HUES48 (cell line): ENCODE data around the gene GLI3.

Experiments
- H3K27ac ChIP-seq: one replicate; pipeline ENCODE4 v1.7.0; 2013; ENCODE audit warnings: low read depth, low read length, inconsistent platforms
- H3K27me3 ChIP-seq: 2 replicates; pipeline ENCODE4 v1.6.1; 2013; ENCODE audit warnings: mild to moderate bottlenecking, low read length; ENCODE audit not compliant: control insufficient read depth, insufficient read depth
- H3K36me3 ChIP-seq: 2 replicates; pipeline ENCODE4 v1.6.1; 2013; ENCODE audit warnings: low read length; ENCODE audit not compliant: control insufficient read depth, insufficient read depth
- H3K4me1 ChIP-seq: 2 replicates; pipeline ENCODE4 v1.6.1; 2013; ENCODE audit warnings: mild to moderate bottlenecking, low read length; ENCODE audit not compliant: control insufficient read depth, insufficient read depth
- H3K4me3 ChIP-seq: 2 replicates; pipeline ENCODE4 v1.5.1; 2013; ENCODE audit warnings: mild to moderate bottlenecking, low read depth, low read length
- H3K9ac ChIP-seq: 2 replicates; pipeline ENCODE4 v1.6.1; 2013; ENCODE audit warnings: mild to moderate bottlenecking, low read depth, low read length, moderate library complexity
- H3K9me3 ChIP-seq: 2 replicates; pipeline ENCODE4 v1.6.1; 2013; ENCODE audit warnings: low read length; ENCODE audit not compliant: control insufficient read depth, insufficient read depth

The GLI3 gene

GRCh38 chr7:41924796-41925195 is 312.2 kb downstream of the GLI3 start:
- H3K4me3 ChIP-seq: no peak overlapping the region
- no peaks in the 10 kb centered on the region for H3K9me3 ChIP-seq
- H3K4me1 ChIP-seq: peaks cover 7% of the 10 kb centered on the region; the same call in 1 of the 2 replicates
- H3K27ac ChIP-seq: no peak overlapping the region
- no peak overlapping the region for H3K9ac ChIP-seq
- no peaks in the 10 kb centered on the region for H3K36me3 ChIP-seq
- H3K27me3 ChIP-seq: no peaks in the 10 kb centered on the region

- no peak overlapping the region for H3K9ac ChIP-seq
- H3K9me3 ChIP-seq: no peaks in the 10 kb centered on the region
- H3K36me3 ChIP-seq: no peaks in the 10 kb centered on the region
- H3K27ac ChIP-seq: no peak overlapping the region
- H3K4me1 ChIP-seq: no peaks in the 10 kb centered on the region
- H3K27me3 ChIP-seq: no peaks in the 10 kb centered on the region
- H3K4me3 ChIP-seq: no peak overlapping the region
Observed at GRCh38 chr7:41922373-41922772, 314.6 kb downstream of the GLI3 start.

- H3K4me1 ChIP-seq: no peaks in the 10 kb centered on the region
- H3K36me3 ChIP-seq: no peaks in the 10 kb centered on the region
Observed at GRCh38 chr7:41921453-41921981, 315.5 kb downstream of the GLI3 start.

GRCh38 chr7:41918597-41918996 is 318.4 kb downstream of the GLI3 start:
- Histone ChIP-seq H3K27ac (no peak overlapping the region), H3K9ac (no peak overlapping the region), H3K36me3 (no peaks in the 10 kb centered on the region), H3K9me3 (no peaks in the 10 kb centered on the region), H3K27me3 (no peaks in the 10 kb centered on the region), H3K4me3 (no peak overlapping the region), H3K4me1 (no peaks in the 10 kb centered on the region)

More at GRCh38 chr7:41921453-41921981, 315.5 kb downstream of the GLI3 start:
- H3K27ac ChIP-seq: no peak overlapping the region
- H3K27me3 ChIP-seq: no peaks in the 10 kb centered on the region
- H3K9me3 ChIP-seq: no peaks in the 10 kb centered on the region
- H3K4me3 ChIP-seq: no peak overlapping the region
- no peak overlapping the region for H3K9ac ChIP-seq

GRCh38 chr7:41916450-41916927 is 320.5 kb downstream of the GLI3 start:
- Histone ChIP-seq H3K4me1 (no peaks in the 10 kb centered on the region), H3K27ac (no peak overlapping the region)

GRCh38 chr7:41915871-41916270 is 321.1 kb downstream of the GLI3 start:
- Histone ChIP-seq H3K27me3 (no peaks in the 10 kb centered on the region), H3K9me3 (no peaks in the 10 kb centered on the region), H3K9ac (no peak overlapping the region), H3K4me1 (no peaks in the 10 kb centered on the region), H3K4me3 (no peak overlapping the region), H3K27ac (no peak overlapping the region), H3K36me3 (no peaks in the 10 kb centered on the region)

More at GRCh38 chr7:41916450-41916927, 320.5 kb downstream of the GLI3 start:
- no peaks in the 10 kb centered on the region for H3K36me3 ChIP-seq
- no peak overlapping the region for H3K4me3 ChIP-seq
- H3K9ac ChIP-seq: no peak overlapping the region
- no peaks in the 10 kb centered on the region for H3K27me3 ChIP-seq
- H3K9me3 ChIP-seq: no peaks in the 10 kb centered on the region

GRCh38 chr7:41912851-41913567 is 324.0 kb downstream of the GLI3 start:
- no peaks in the 10 kb centered on the region for H3K9me3 ChIP-seq
- no peaks in the 10 kb centered on the region for H3K36me3 ChIP-seq
- H3K27ac ChIP-seq: no peak overlapping the region
- no peaks in the 10 kb centered on the region for H3K27me3 ChIP-seq
- no peaks in the 10 kb centered on the region for H3K4me1 ChIP-seq
- no peak overlapping the region for H3K9ac ChIP-seq
- H3K4me3 ChIP-seq: no peak overlapping the region

- Histone ChIP-seq H3K9ac (no peak overlapping the region), H3K9me3 (no peaks in the 10 kb centered on the region), H3K36me3 (no peaks in the 10 kb centered on the region), H3K27ac (no peak overlapping the region), H3K4me1 (no peaks in the 10 kb centered on the region), H3K4me3 (no peak overlapping the region), H3K27me3 (no peaks in the 10 kb centered on the region)
Observed at GRCh38 chr7:41912426-41912825, 324.6 kb downstream of the GLI3 start.

GRCh38 chr7:41911792-41912191 is 325.2 kb downstream of the GLI3 start:
- Histone ChIP-seq H3K9me3 (no peaks in the 10 kb centered on the region), H3K27ac (no peak overlapping the region), H3K27me3 (no peaks in the 10 kb centered on the region), H3K9ac (no peak overlapping the region), H3K36me3 (no peaks in the 10 kb centered on the region), H3K4me3 (no peak overlapping the region), H3K4me1 (no peaks in the 10 kb centered on the region)
